GM18508 (cell line): ENCODE data around the gene OMA1.

Source experiments
- ATAC-seq: cut with Tn5 transposase; IDR thresholded peaks from one replicate; pipeline ENCODE4 v1.9.1; 2021; ENCODE audit warnings: moderate number of reproducible peaks; ENCODE audit not compliant: insufficient read depth, unreplicated experiment

Gene OMA1

DNA sequence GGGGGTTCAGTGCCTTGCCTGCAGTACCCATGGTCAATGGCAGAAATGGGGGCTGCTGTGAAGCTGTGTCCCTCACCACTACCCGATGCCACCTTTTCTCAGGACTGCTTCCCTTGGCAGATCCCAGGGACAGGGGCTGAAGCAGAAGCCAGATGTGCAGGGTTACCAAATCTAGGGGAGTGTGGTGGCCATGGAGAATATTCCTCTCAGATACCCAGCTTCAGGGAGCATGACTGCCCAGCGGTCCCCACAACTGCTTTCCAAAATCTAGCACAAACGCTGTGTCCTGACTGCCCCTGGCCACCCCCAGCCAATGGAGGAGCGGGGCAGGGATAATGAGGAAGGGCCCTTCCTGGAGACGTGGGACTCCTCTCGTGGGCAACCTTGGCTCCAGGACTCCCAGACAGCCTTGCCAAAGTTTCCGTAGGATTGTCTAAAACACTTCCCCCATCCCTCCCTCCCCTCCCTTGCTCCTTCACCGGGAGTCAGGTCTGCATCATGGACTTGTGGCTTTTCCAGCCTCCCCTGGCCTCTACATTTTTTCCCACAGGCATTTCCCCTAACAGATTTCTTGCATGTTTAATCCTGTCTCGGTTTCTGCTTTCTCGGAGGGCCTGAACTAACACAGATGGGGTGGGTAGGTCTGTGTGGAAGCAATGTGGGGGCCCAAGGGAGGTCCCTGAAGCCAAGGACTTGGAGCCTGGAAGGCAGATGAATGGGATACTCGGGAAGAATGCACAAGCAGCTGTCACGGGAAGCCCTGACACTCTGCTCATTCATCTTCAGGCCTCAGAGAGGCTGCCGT lies 80.5 kb downstream of the OMA1 start:
- no peak for ATAC-seq

- ATAC-seq: no peak
Measured at GRCh38 chr1:58465176-58465575, 81.3 kb downstream of the OMA1 start.

DNA sequence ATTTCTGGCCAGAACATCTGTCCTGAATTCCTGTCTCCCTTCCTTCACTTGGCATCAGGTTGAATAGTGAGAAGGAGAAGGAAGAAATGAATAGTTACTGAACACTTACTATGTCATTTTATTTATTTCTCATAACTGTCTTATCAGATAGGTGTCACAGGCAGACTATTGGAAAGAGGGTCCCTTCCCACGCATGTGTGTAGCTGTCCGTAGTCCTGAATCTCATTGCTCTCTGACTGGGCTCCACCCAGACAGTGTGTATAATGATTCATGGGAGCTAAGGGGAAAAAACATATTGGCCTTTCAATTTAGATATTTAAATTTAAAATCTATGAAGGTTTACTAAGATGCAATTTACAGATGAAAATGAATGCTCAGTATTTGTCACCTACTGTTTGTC lies 86.1 kb downstream of the OMA1 start:
- no peak for ATAC-seq

- no peak for ATAC-seq
Measured at GRCh38 chr1:58459911-58460310, 86.6 kb downstream of the OMA1 start.

DNA sequence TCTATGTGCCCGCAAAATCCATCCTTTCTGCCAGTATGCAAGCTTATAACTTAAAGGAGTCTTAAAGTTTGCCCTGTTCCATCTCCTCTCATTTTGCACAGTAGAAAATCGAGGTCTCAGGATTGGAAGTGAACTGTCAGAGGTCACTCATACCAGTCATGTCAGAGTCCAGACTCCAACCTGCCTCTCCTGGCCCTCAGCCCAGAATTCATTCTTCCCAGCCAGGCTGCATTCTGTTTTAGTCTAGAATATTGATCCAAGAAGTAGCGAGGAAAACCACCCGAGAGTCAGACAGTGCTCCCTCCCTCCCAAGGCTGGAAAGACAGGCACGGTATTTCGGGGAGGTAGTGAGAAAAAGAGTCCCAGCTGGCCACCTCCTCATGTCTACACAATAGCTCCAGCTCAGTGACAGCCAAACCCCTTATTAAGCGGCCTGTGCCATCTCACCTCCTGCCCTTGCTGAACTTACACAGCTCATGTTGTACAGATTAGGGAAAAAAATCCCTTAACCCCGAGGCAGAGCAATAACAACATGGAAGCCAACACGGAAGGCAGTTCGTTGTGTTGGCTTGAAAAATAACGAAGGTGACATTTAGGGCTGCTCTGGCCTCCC lies 89.4 kb downstream of the OMA1 start:
- no peak for ATAC-seq

DNA sequence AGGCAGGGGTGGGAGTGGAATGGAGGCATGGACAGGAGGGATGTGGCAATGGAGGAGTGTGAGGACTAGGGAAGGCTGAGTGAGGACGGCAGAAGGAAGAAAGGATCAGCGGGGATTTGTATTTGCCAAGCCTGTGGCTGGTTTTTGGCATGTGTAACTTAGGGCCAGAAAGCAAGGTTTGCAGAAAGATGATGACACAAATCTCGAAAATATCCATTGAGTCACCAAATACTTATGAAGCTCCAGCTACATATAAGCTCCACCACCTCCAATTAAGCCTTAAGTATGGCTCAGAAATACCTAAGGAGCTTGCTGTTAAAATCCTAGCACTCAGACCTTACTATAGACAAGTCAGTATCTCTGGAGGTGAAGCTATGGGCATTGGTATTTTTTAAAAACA lies 90.1 kb downstream of the OMA1 start:
- ATAC-seq: no peak

- no peak for ATAC-seq
Measured at GRCh38 chr1:58454807-58455206, 91.7 kb downstream of the OMA1 start.

- ATAC-seq: no peak
Measured at GRCh38 chr1:58454385-58454784, 92.1 kb downstream of the OMA1 start.

GRCh38 chr1:58451560-58452191 lies 94.8 kb downstream of the OMA1 start:
- no peak for ATAC-seq

DNA sequence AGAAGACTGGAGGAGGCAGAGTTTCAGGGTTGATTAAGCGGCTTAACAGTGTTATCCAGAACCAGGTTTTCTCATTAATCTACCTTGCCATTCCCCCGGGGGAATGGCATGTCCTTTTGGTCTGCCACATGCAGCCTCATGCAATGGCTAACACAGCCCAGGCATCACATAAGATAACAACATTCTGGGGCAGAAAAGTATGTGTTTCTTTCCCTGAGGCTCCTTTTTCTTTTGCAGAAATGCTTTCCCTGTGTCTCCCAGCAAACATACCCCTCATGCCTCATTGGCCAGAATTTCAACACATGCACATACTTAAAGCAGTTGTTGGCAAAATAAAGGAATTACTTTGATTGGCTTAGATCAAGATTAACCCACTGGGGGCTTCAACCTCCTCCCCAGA lies 98.6 kb downstream of the OMA1 start:
- ATAC-seq: no peak

- ATAC-seq: no peak
Measured at GRCh38 chr1:58447042-58447441, 99.5 kb downstream of the OMA1 start.

- ATAC-seq: no peak
Measured at GRCh38 chr1:58446368-58446767, 100.2 kb downstream of the OMA1 start.

DNA sequence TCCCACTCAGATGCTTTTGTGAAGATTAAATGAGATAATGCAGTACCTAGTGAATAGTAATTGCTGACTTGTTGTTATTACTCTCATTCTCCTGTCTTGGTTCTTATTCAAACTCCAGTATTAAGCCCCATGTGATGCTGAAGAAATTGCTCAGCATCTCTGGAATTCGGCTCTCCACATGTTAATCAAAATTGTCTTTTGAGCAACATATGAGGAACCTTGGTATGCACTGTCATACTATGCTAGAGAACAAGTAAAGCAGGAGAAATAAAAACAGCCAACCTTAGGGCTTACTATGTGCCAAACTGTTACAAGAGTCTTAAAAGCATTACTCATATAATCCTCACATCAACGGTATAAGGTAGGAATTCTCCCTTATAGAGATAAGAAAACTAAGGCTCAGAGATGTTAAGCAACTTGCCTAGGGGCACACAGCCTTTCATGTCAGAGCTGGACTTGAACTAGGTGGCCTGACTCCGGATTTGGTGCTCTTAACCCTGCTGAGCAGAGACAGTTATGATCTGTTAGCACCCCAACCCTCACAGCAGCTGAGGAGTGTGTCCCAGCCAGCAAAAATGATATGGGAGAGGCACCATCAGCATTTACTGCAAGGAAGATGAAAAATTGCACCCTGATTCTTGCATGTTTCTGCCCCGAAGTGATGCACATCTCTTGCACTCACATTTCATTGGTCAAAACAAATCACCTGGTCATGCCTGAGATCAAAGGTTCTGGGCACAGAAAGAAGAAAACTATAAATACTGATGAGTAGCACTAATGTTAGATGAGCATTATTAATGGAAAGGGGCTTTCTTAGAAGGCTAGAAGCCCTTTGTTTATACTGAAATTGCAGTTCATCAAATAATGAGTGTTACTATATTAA lies 102.3 kb downstream of the OMA1 start:
- ATAC-seq: no peak

- no peak for ATAC-seq
Measured at GRCh38 chr1:58442114-58442513, 104.4 kb downstream of the OMA1 start.

GRCh38 chr1:58441699-58442098 lies 104.8 kb downstream of the OMA1 start:
- no peak for ATAC-seq

DNA sequence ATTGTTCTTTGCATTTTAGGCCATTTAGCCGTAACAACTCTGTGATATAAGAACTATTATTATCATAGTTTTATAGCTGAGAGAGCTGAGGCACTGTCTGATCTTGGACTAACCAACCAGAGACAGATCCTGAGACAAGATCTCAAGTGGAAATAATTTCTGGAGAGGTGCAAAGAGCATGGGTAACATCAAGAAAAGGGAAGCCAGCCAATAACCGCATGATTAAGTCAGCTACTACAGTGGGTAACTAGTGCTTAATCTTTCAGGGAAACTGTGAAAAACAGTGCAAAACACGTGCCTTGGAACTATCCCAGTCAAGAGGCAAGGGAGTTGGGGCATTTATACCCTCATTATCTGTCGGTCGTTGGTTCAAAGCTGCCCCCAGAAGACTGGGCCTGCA lies 105.8 kb downstream of the OMA1 start:
- no peak for ATAC-seq

DNA sequence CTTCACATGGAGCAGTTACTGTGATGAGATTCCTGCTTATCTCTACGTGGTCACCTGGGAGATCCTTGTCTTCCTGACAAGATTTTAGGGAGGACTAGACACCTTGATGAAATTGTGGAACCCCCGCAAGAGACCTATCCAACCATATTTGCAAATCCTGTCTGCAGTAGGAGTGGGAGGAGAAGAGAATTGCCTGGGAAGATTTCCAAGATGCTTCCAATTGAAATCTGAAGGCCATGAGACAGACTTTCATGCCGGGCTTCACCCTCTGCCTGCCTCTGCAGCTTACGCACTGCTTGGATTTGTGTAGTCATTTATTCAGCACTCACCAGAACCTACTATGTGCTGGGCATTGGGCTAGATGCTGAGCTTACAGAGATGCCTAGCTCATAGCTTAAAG lies 106.6 kb downstream of the OMA1 start:
- no peak for ATAC-seq

DNA sequence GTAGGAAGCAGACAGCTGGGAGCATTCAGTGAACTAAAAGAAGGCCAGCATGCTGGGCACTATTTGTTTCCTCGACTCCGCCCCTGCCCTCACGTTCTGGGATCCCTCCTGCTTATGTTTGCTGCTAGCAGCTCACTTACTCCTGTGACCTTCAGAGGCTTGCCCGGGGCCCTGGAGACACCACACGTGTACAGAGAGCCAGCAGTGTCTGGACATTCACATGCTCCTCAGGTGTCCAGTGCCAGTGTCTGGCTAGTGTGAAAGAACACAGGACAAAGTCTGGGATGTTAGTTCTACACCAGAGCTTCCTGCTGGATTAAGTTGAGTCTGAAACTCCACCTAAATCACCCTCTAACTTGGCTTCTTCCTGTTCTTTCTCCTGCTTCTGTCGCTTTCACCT lies 108.1 kb downstream of the OMA1 start:
- no peak for ATAC-seq

- no peak for ATAC-seq
Measured at GRCh38 chr1:58437623-58438022, 108.9 kb downstream of the OMA1 start.

DNA sequence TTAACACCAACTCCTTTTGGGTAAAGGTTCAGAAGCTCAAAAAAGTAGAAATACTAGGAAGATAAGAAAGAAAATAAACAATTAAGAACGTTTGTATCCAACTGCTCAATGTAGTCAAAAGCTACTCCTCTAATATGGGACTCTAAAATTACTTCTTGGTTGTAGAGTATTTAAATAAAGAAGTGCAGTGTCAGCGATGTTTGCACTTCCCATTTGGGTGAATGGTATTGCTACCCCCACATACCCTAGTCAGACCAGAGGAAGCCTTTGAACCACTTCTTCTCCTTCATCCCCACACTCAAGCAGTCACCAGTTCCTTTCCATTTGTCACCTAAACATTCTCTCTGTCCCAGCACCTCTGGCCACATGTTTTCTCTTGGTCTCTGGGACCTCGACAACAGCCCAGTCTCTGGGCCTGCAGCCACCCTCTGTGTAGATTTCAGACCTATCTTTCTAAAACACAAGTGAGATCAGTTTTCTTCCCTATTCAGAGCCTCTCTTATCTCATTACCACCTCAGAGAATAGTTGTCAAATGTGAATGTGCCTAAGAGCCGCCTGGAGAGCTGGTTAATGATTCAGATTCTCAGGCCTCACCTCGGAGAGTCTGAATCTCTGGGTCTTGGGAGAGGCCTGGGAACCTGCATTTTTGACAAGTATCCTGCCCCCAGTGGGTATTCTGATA lies 109.8 kb downstream of the OMA1 start:
- ATAC-seq: no peak
